Activated CD4-positive, alpha-beta memory T cell treated with anti-CD3 and anti-CD28 coated beads for 36 hours (primary cell): Measurements from ENCODE around the gene ARHGAP6. TPM values are rescaled to one million over a fixed set of nuclear protein-coding genes. Genes with fewer than 3 reads are reported as not detected.

Experiments used
- CTCF ChIA-PET: fragments of 350-600 bp; sonication (Branson Sonifier 250); formaldehyde crosslinking; loops from one replicate; lab custom pipeline; 2021; ENCODE audit warnings: antibody characterized with exemption, inconsistent platforms; lab: Charles Lee
- POLR2A ChIA-PET: fragments of 350-600 bp; sonication (Branson Sonifier 250); formaldehyde crosslinking; loops from one replicate; lab custom pipeline; 2021; ENCODE audit warnings: antibody characterized with exemption; lab: Charles Lee
- DNase-seq: peaks from one replicate; pipeline ENCODE4 v3.0.0-alpha.2; 2020
- H3K27ac Mint-ChIP-seq: one replicate; pipeline ENCODE4 v1.8.0; 2021; ENCODE audit warnings: mixed read lengths
- H3K27me3 Mint-ChIP-seq: one replicate; pipeline ENCODE4 v1.8.0; 2021; ENCODE audit warnings: mixed read lengths
- H3K36me3 Mint-ChIP-seq: one replicate; pipeline ENCODE4 v1.8.0; 2021; ENCODE audit warnings: mixed read lengths
- H3K4me1 Mint-ChIP-seq: one replicate; pipeline ENCODE4 v1.8.0; 2021; ENCODE audit warnings: low read depth, mixed read lengths
- H3K4me3 Mint-ChIP-seq: one replicate; pipeline ENCODE4 v1.8.0; 2021; ENCODE audit warnings: mild to moderate bottlenecking, mixed read lengths
- H3K9me3 Mint-ChIP-seq: one replicate; pipeline ENCODE4 v1.8.0; 2021; ENCODE audit warnings: mixed read lengths
- intact Hi-C: fragments of 100-400 bp; cut with micrococcal nuclease; formaldehyde crosslinking; loops from one replicate; pipeline ENCODE4 v1.15.1; 2023
- total RNA-seq, 2 experiments: library from RNA; stranded (reverse); gene quantifications; one replicate each; pipeline ENCODE4 v1.2.3, GENCODE V29; 2021

The ARHGAP6 gene
- total RNA-seq, 2 experiments from 2014 or later: not detected

- Mint-ChIP-seq H3K27ac (peak within 1 kb of the TSS; percentile 95), H3K4me1 (peaks cover 16% of the 10 kb centered on the region), H3K36me3 (peaks cover 10% of the 10 kb centered on the region), H3K4me3 (no peak within 1 kb of the TSS), H3K9me3 (no peaks in the 10 kb centered on the region), H3K27me3 (no peaks in the 10 kb centered on the region)
- ChIA-PET POLR2A (no interaction called here), CTCF (no interaction called here)
- DNase-seq: peak; percentile 90
- intact Hi-C loops: loop anchor here (5.0 to 10.0 kb wide), 2 partner anchors 654 to 1014 kb away; no protein-coding TSS in a partner anchor
These were observed 554.5 kb downstream of the ARHGAP6 start, which contains the start of gene HCCS for GRCh38 chrX:11111037-11111851. HCCS (plus strand) TSS chrX:11111332; CDS start chrX:11112061, 729 bp downstream.

GRCh38 chrX:11109968-11110367 lies 555.8 kb downstream of the ARHGAP6 start:
- DNase-seq: no peak
- H3K4me3 Mint-ChIP-seq: no peak overlapping the region
- peaks cover 16% of the 10 kb centered on the region for H3K4me1 Mint-ChIP-seq
- H3K27me3 Mint-ChIP-seq: no peaks in the 10 kb centered on the region
- intact Hi-C loops: loop anchor here (5.0 to 10.0 kb wide), 2 partner anchors 655 to 1013 kb away; no protein-coding TSS in a partner anchor
- H3K36me3 Mint-ChIP-seq: peaks cover 5% of the 10 kb centered on the region
- ChIA-PET POLR2A (no interaction called here), CTCF (no interaction called here)
- no peaks in the 10 kb centered on the region for H3K9me3 Mint-ChIP-seq
- no peak overlapping the region for H3K27ac Mint-ChIP-seq

GRCh38 chrX:11108253-11108941 lies 557.3 kb downstream of the ARHGAP6 start:
- H3K27me3 Mint-ChIP-seq: no peaks in the 10 kb centered on the region
- no peaks in the 10 kb centered on the region for H3K9me3 Mint-ChIP-seq
- intact Hi-C loops: no loop called here
- DNase-seq: no peak
- POLR2A ChIA-PET: no interaction called here
- peaks cover 7% of the 10 kb centered on the region for H3K4me1 Mint-ChIP-seq
- H3K27ac Mint-ChIP-seq: no peak overlapping the region
- H3K36me3 Mint-ChIP-seq: no peaks in the 10 kb centered on the region
- no peak overlapping the region for H3K4me3 Mint-ChIP-seq
- CTCF ChIA-PET: no interaction called here

- intact Hi-C loops: no loop called here
- H3K4me1 Mint-ChIP-seq: peaks cover 6% of the 10 kb centered on the region
- DNase-seq: no peak
- H3K27me3 Mint-ChIP-seq: no peaks in the 10 kb centered on the region
- CTCF ChIA-PET: no interaction called here
- H3K27ac Mint-ChIP-seq: no peak overlapping the region
- POLR2A ChIA-PET: no interaction called here
- no peaks in the 10 kb centered on the region for H3K9me3 Mint-ChIP-seq
- H3K4me3 Mint-ChIP-seq: no peak overlapping the region
- H3K36me3 Mint-ChIP-seq: no peaks in the 10 kb centered on the region
These were observed 560.6 kb downstream of the ARHGAP6 start for GRCh38 chrX:11105080-11105479.

GRCh38 chrX:11103751-11104150 lies 562.0 kb downstream of the ARHGAP6 start:
- CTCF ChIA-PET: no interaction called here
- intact Hi-C loops: no loop called here

GRCh38 chrX:11103006-11103405 lies 562.7 kb downstream of the ARHGAP6 start:
- CTCF ChIA-PET: no interaction called here
- intact Hi-C loops: no loop called here
- no peak for DNase-seq
- Mint-ChIP-seq H3K4me1 (peaks cover 6% of the 10 kb centered on the region), H3K4me3 (no peak overlapping the region), H3K9me3 (no peaks in the 10 kb centered on the region), H3K27me3 (no peaks in the 10 kb centered on the region), H3K36me3 (no peaks in the 10 kb centered on the region), H3K27ac (peak overlapping the region; percentile 56)
- POLR2A ChIA-PET: no interaction called here

More at GRCh38 chrX:11103751-11104150, 562.0 kb downstream of the ARHGAP6 start:
- Mint-ChIP-seq H3K27ac (no peak overlapping the region), H3K4me3 (no peak overlapping the region), H3K27me3 (no peaks in the 10 kb centered on the region), H3K36me3 (no peaks in the 10 kb centered on the region), H3K4me1 (peaks cover 6% of the 10 kb centered on the region), H3K9me3 (no peaks in the 10 kb centered on the region)
- POLR2A ChIA-PET: no interaction called here
- no peak for DNase-seq

GRCh38 chrX:11100281-11101035 lies 565.3 kb downstream of the ARHGAP6 start:
- Mint-ChIP-seq H3K9me3 (no peaks in the 10 kb centered on the region), H3K4me3 (no peak overlapping the region), H3K36me3 (no peaks in the 10 kb centered on the region), H3K27ac (no peak overlapping the region), H3K4me1 (peaks cover 6% of the 10 kb centered on the region), H3K27me3 (no peaks in the 10 kb centered on the region)
- intact Hi-C loops: no loop called here
- ChIA-PET CTCF (no interaction called here), POLR2A (no interaction called here)
- no peak for DNase-seq

- H3K27me3 Mint-ChIP-seq: no peaks in the 10 kb centered on the region
- POLR2A ChIA-PET: no interaction called here
- no peak overlapping the region for H3K4me3 Mint-ChIP-seq
- no peak overlapping the region for H3K27ac Mint-ChIP-seq
- intact Hi-C loops: no loop called here
- CTCF ChIA-PET: no interaction called here
- H3K4me1 Mint-ChIP-seq: peaks cover 6% of the 10 kb centered on the region
- DNase-seq: no peak
- H3K36me3 Mint-ChIP-seq: no peaks in the 10 kb centered on the region
- no peaks in the 10 kb centered on the region for H3K9me3 Mint-ChIP-seq
These were observed 566.3 kb downstream of the ARHGAP6 start for GRCh38 chrX:11099465-11099864.

- Mint-ChIP-seq H3K27ac (no peak overlapping the region), H3K4me1 (peaks cover 2% of the 10 kb centered on the region), H3K4me3 (no peak overlapping the region), H3K36me3 (no peaks in the 10 kb centered on the region), H3K9me3 (no peaks in the 10 kb centered on the region), H3K27me3 (no peaks in the 10 kb centered on the region)
- no peak for DNase-seq
- ChIA-PET CTCF (no interaction called here), POLR2A (no interaction called here)
- intact Hi-C loops: no loop called here
These were observed 567.8 kb downstream of the ARHGAP6 start for GRCh38 chrX:11097933-11098332.

- no peak for DNase-seq
- H3K4me1 Mint-ChIP-seq: no peaks in the 10 kb centered on the region
- no peak overlapping the region for H3K4me3 Mint-ChIP-seq
- ChIA-PET POLR2A (no interaction called here), CTCF (no interaction called here)
- peaks cover 3% of the 10 kb centered on the region for H3K36me3 Mint-ChIP-seq
- H3K9me3 Mint-ChIP-seq: peaks cover 13% of the 10 kb centered on the region
- intact Hi-C loops: no loop called here
- no peaks in the 10 kb centered on the region for H3K27me3 Mint-ChIP-seq
- no peak overlapping the region for H3K27ac Mint-ChIP-seq
These were observed 575.9 kb downstream of the ARHGAP6 start for GRCh38 chrX:11089802-11090201.
